ENCODE data around the gene SLC40A1.

The SLC40A1 gene

GRCh38 chr2:189528617-189529016 lies 52.0 kb downstream of the SLC40A1 start:
- H3K36me3 Mint-ChIP-seq: no peaks in the 10 kb centered on the region
- H3K4me1 Mint-ChIP-seq: no peaks in the 10 kb centered on the region
- no peaks in the 10 kb centered on the region for H3K9me3 Mint-ChIP-seq
- ATAC-seq (replicated peaks) (no peak), DNase-seq (no peak)
- H3K4me3 Mint-ChIP-seq: no peak overlapping the region
- H3K27me3 Mint-ChIP-seq: peaks cover 7 to 11% of the 10 kb centered on the region in 2 donors
- H3K27ac Mint-ChIP-seq: no peak overlapping the region

DNA sequence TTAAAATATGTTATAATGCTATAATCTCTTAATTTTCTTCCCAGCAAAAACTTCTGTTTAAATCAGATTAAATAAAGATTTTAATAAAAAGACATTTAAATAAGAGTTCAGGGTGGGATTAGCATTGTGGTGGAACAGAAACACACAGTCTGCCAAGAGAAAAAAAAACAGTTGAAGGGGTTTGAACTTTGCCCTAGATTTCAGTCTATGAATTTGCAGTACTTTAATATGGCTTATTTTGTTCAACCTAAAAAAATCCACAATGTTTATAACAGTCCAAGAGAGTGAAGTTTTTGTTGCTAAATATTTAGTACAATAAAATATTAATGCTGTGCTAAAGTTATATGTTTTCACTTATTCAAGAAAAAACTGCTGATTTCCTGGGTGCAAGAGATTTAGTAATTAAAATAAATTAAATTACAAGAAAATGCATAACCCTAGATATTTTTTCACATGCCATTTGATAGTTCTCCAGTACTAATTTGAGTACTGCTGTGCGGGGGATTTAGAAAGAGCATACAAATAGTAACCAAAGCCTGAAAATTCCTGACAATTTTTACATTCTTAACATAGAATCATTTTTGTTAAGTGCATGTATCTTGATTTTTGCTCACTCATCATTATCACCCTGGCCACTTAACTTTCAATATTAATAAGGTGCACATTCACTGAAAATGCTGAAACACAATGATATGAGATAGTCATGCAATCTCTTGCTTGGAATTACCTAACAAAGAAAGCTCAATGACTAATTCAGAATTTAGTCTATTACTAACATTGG lies 52.6 kb downstream of the SLC40A1 start:
- no peaks in the 10 kb centered on the region for H3K36me3 Mint-ChIP-seq
- no peak overlapping the region for H3K27ac Mint-ChIP-seq
- no peak for DNase-seq
- ATAC-seq (replicated peaks): no peak
- no peaks in the 10 kb centered on the region for H3K9me3 Mint-ChIP-seq
- H3K27me3 Mint-ChIP-seq: peaks cover 7 to 11% of the 10 kb centered on the region in 2 donors
- H3K4me1 Mint-ChIP-seq: no peaks in the 10 kb centered on the region
- no peak overlapping the region for H3K4me3 Mint-ChIP-seq

- DNase-seq (no peak), ATAC-seq (replicated peaks) (no peak)
- H3K9me3 Mint-ChIP-seq: no peaks in the 10 kb centered on the region
- H3K36me3 Mint-ChIP-seq: no peaks in the 10 kb centered on the region
- H3K27me3 Mint-ChIP-seq: peaks cover 7 to 11% of the 10 kb centered on the region in 2 donors
- H3K4me3 Mint-ChIP-seq: no peak overlapping the region
- no peak overlapping the region for H3K27ac Mint-ChIP-seq
- no peaks in the 10 kb centered on the region for H3K4me1 Mint-ChIP-seq
These were observed 53.4 kb downstream of the SLC40A1 start for GRCh38 chr2:189527041-189527750.

DNA sequence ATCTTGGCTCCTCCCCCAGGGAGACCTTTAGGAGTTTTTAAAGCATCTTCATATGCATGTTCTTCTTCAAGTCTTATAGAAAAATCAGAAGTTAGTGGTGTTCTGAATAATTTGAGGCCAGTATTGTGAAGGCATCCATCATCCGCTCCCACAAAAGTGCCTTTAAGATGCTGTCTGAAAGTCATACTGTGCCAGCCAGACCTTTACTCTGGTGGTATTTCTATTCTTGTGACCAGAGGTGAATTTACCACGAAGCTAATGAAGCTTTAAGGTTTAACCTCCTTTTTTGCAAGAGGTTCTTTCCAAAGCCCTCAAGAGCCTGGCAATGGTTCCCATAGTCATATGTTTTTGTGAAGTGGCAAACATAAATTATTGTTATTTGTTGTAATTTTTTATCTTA lies 54.3 kb downstream of the SLC40A1 start:
- ATAC-seq (replicated peaks) (peak; percentile 52 to 64), DNase-seq (no peak)
- Mint-ChIP-seq H3K4me3 (no peak overlapping the region), H3K36me3 (no peaks in the 10 kb centered on the region), H3K4me1 (no peaks in the 10 kb centered on the region), H3K27ac (no peak overlapping the region), H3K27me3 (peaks cover 7 to 11% of the 10 kb centered on the region in 2 donors), H3K9me3 (no peaks in the 10 kb centered on the region)

DNA sequence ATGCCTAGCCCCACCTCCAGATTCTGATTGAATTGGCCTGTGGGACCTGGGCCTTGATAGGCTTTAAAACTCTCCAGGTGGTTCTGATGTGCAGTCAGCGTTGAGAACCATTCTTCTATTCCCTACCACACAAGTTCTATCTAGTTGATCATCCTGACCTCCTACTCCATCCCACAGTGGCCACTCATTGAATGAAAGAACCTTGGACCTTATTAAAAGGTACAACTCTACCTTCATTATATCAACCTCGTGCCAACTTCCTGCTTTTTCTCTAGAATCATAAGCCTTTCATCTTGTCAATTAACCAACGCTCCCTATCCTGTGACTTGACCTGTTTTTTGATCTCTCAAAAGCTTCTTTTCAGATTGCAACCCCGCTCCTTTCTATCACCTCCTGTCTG lies 55.8 kb downstream of the SLC40A1 start:
- H3K27me3 Mint-ChIP-seq: peaks cover 0 to 7% of the 10 kb centered on the region in 2 donors
- ATAC-seq (replicated peaks): no peak
- no peak overlapping the region for H3K27ac Mint-ChIP-seq

GRCh38 chr2:189522435-189523151 lies 58.0 kb downstream of the SLC40A1 start:
- ATAC-seq (replicated peaks): no peak
- Mint-ChIP-seq H3K27ac (no peak overlapping the region), H3K36me3 (no peaks in the 10 kb centered on the region), H3K4me1 (no peaks in the 10 kb centered on the region), H3K27me3 (peaks cover 0 to 7% of the 10 kb centered on the region in 2 donors), H3K9me3 (no peaks in the 10 kb centered on the region), H3K4me3 (no peak overlapping the region)
- DNase-seq: no peak

More for the DNA sequence above, 55.8 kb downstream of the SLC40A1 start:
- no peaks in the 10 kb centered on the region for H3K9me3 Mint-ChIP-seq
- H3K4me1 Mint-ChIP-seq: no peaks in the 10 kb centered on the region
- no peaks in the 10 kb centered on the region for H3K36me3 Mint-ChIP-seq
- DNase-seq: no peak
- no peak overlapping the region for H3K4me3 Mint-ChIP-seq

DNA sequence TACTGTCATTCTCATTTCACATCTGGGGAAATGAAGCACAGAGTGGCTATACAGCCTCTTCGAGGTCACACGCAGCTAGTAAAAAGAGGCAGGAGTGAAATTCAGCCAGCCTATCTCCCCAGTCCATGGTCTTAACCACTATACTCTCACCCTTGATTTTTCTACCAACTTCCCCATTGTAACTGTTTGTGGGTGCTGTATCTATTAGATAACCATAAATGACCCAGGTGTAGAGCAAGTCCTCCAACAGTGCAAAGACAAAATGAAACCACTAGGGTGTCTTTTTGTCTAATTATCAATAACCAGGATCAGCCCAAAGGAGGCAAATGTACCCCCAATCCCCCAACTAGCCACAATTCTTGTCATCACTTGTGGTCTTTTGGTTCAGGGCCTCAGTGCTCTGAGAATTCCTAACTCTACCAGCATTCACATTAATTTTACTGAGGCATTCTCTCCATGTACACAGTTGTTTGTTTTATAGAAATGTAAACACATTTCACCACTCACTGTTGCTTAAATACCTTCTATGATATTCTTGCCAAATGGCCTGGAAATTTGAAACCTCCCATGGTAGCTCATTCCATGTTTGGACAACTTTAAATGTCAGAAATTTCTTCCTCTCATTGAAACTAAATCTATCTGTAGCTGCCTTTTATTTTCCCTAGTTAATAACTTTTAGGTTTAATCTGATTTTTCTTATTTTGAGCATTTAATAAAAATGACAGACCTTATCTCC lies 58.7 kb downstream of the SLC40A1 start:
- DNase-seq (no peak), ATAC-seq (replicated peaks) (no peak)
- no peaks in the 10 kb centered on the region for H3K9me3 Mint-ChIP-seq
- H3K4me1 Mint-ChIP-seq: no peaks in the 10 kb centered on the region
- H3K27ac Mint-ChIP-seq: no peak overlapping the region
- peaks cover 0 to 9% of the 10 kb centered on the region in 2 donors for H3K27me3 Mint-ChIP-seq
- H3K4me3 Mint-ChIP-seq: no peak overlapping the region
- H3K36me3 Mint-ChIP-seq: no peaks in the 10 kb centered on the region

DNA sequence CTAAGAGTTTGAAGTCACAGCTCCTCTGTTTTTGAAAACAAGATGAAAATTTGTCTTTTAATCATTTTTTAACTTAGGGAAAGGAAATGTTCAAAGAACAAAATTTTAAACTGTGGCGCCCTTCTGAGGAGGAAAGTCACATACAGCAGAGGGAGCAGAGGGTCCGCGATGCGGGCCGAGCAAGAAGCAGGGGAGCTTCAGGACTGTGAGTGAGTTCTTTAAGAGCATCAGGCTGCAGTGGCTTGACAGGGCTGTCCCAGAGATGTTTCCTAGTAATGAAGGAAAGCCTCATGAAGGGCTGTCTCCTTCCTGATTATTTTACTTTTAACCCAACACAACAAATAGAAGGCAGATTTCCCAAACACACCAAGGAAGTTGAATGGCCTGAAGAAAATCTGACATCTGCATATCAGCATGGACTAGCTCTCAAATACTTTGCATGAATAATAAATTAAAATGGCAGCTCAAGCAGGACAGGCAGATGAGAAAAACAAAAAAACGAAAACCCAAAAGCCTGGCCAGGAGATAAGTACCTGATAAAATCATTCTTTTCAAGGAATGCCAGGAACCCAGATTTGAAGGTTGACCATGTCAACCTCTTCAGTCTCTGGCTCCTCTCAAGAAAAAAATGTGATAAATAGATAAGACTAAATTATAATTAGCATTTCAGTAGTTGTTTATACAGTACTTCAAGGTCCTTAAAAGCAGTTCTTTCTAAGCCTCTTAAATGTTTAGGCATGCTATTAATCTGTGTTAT lies 60.8 kb downstream of the SLC40A1 start:
- Mint-ChIP-seq H3K9me3 (no peaks in the 10 kb centered on the region), H3K36me3 (no peaks in the 10 kb centered on the region), H3K4me3 (no peak overlapping the region), H3K27ac (no peak overlapping the region), H3K27me3 (peaks cover 7 to 8% of the 10 kb centered on the region in 2 donors), H3K4me1 (no peaks in the 10 kb centered on the region)
- ATAC-seq (replicated peaks) (no peak), DNase-seq (no peak)

DNA sequence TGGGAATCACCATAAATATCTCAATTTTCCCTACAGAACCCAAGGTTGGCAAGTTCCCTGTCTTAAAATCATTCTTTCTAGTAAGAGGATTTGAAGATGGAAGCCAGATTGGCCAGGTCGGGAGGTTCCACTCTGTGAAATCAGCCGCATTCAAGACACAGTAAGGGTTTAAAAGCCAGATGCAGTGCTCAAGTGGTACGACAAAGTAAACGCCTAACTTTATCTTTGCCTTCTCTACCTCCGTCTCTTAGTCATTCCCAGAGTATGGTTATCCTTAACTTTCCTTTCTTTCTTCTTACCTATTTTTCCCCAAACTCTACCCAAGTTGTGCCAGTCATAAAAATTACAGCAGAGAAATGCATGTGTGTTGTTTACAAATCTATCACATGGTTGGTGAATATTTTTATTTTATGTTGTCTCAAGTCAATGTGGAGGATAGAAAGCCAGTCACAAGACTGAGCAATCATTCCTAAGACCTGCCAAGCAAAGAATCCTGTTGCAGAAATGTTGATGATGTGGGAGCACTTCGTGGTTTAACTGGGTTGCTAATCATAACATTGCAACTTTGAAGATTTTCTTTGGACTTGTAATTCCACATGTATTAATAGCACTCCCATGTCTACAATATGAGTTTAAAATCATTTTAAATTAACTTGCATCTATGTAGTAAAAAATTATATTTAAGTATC lies 62.6 kb downstream of the SLC40A1 start:
- H3K27ac Mint-ChIP-seq: no peak overlapping the region
- no peaks in the 10 kb centered on the region for H3K36me3 Mint-ChIP-seq
- ATAC-seq (replicated peaks) (no peak), DNase-seq (no peak)
- no peaks in the 10 kb centered on the region for H3K9me3 Mint-ChIP-seq
- peaks cover 14 to 15% of the 10 kb centered on the region in 2 donors for H3K27me3 Mint-ChIP-seq
- no peak overlapping the region for H3K4me3 Mint-ChIP-seq
- no peaks in the 10 kb centered on the region for H3K4me1 Mint-ChIP-seq

DNA sequence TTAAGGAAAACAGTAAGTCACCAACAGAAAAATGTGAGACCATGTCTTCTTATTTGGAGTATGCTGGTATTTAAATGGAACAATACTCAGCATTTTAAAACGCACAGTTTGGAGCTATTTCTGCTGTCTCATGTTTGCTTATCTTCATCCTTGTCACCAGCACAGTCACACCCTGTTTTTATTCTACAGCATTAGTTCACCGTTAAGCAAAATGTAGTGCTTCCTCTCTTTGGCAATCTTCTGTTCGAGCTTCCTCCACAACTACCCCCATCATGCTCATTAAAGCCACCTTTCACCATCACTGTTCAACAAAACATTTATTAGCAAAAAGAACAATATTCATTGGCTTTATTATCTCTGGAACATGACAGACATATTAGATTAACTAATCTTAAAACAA lies 64.0 kb downstream of the SLC40A1 start:
- H3K9me3 Mint-ChIP-seq: no peaks in the 10 kb centered on the region
- H3K36me3 Mint-ChIP-seq: no peaks in the 10 kb centered on the region
- no peak overlapping the region for H3K27ac Mint-ChIP-seq
- peaks cover 16 to 17% of the 10 kb centered on the region in 2 donors for H3K27me3 Mint-ChIP-seq
- H3K4me1 Mint-ChIP-seq: no peaks in the 10 kb centered on the region
- ATAC-seq (replicated peaks) (no peak), DNase-seq (no peak)
- no peak overlapping the region for H3K4me3 Mint-ChIP-seq

DNA sequence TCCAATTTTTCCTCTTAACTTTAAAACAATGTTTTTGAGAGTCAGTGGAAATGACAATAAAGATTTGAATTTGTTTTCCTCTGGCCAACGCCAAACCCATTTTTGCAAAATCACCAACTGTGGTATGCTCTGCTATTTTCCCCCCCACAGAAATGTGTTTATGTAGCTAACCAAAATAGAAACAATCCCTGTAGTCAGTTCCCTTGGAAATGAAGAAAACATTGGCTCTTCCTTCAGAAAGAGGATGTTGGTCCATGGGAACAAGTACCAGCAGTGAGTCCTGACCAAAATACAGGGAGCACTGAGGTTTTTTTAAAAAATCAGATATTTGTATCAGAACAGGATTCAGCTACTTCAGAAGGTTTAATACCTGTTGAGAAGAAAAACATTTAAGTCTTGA lies 65.3 kb downstream of the SLC40A1 start:
- Mint-ChIP-seq H3K27ac (no peak overlapping the region), H3K4me3 (no peak overlapping the region), H3K4me1 (no peaks in the 10 kb centered on the region), H3K9me3 (peaks cover 0 to 1% of the 10 kb centered on the region in 2 donors), H3K36me3 (no peaks in the 10 kb centered on the region), H3K27me3 (peaks cover 16 to 17% of the 10 kb centered on the region in 2 donors)
- ATAC-seq (replicated peaks): no peak
- DNase-seq: no peak

DNA sequence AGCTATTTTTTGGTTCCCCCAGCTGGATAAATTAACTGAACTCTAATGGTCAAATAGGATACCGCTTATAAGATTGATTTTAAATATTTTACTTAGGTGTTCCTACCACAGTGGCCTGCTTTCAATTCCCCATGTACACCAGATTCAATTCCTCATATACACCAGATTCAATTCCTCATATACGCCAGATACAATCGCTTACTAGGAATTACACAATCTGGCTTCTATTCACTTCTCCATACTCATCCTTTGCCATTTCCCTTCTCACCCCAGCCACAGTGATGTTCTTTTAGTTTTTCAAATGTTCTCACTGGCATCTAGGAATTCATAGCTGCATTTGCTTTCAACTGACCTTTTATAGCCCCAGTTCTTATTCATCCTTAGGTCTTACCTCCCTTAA lies 66.5 kb downstream of the SLC40A1 start:
- DNase-seq (no peak), ATAC-seq (replicated peaks) (peak in 1 of 2 donors; percentile 38)
- peaks cover 16 to 17% of the 10 kb centered on the region in 2 donors for H3K27me3 Mint-ChIP-seq
- peaks cover 2 to 4% of the 10 kb centered on the region in 2 donors for H3K9me3 Mint-ChIP-seq
- H3K4me3 Mint-ChIP-seq: no peak overlapping the region
- H3K27ac Mint-ChIP-seq: no peak overlapping the region
- peaks cover 0 to 1% of the 10 kb centered on the region in 2 donors for H3K36me3 Mint-ChIP-seq
- H3K4me1 Mint-ChIP-seq: no peaks in the 10 kb centered on the region

- ATAC-seq (replicated peaks): no peak
- H3K27ac Mint-ChIP-seq: no peak overlapping the region
- H3K27me3 Mint-ChIP-seq: peaks cover 16 to 17% of the 10 kb centered on the region in 2 donors
- H3K9me3 Mint-ChIP-seq: peaks cover 7% of the 10 kb centered on the region in 2 donors
- no peaks in the 10 kb centered on the region for H3K4me1 Mint-ChIP-seq
- no peak overlapping the region for H3K4me3 Mint-ChIP-seq
- H3K36me3 Mint-ChIP-seq: peaks cover 0 to 5% of the 10 kb centered on the region in 2 donors
- no peak for DNase-seq
These were observed 67.7 kb downstream of the SLC40A1 start for GRCh38 chr2:189512879-189513278.

All from stimulated activated naive B cell treated with anti-CD40 and anti-IgM and Interleukin-4, amounts not matched to agents 10 μg/mL and 1 μg/mL and 100 μg/mL, for 72 hours (primary cell).